ENCODE results near the gene MCM3. TPM values are rescaled to one million over a fixed set of nuclear protein-coding genes. Genes with fewer than 3 reads are reported as not detected.

Gene MCM3
- total and polyA plus RNA-seq, 11 donors = 10.6 to 39.0 (median 25.0) TPM

GRCh38 chr6:52283111-52283510 lies 1.4 kb downstream of the MCM3 start:
- intact Hi-C loops (cut with DNase I) = loop anchor here in 7 of 10 donors (5.0 to 10.0 kb wide), 5 partner anchors 79 to 382 kb away; partner anchors contain the start of gene PAQR8 (in 2 of the 7)
- peaks cover 0 to 32% (median 12%) of the 10 kb centered on the region in 12 donors for H3K4me1 ChIP-seq
- 60 to 74% (median 63%) methylated on average over 6 of the region's 6 CpGs for WGBS, 4 donors
- H3K27ac ChIP-seq = no peak overlapping the region
- H3K4me3 ChIP-seq = peak overlapping the region in 2 of 12 donors; percentile 90 to 91
- peaks cover 0 to 48% (median 47%) of the 10 kb centered on the region in 9 donors for H3K36me3 ChIP-seq
- DNase-seq (no peak), ATAC-seq (no peak)
- TF ChIP-seq CTCF (IDR thresholded peaks at IDR 0.05) (no peak), POLR2A (IDR thresholded peaks at IDR 0.05) (no peak)
- H3K27me3 ChIP-seq = no peaks in the 10 kb centered on the region
- H3K9me3 ChIP-seq = no peaks in the 10 kb centered on the region

GRCh38 chr6:52276130-52276529 lies 8.4 kb downstream of the MCM3 start:
- peaks cover 0 to 3% (median 0%) of the 10 kb centered on the region in 12 donors for H3K4me1 ChIP-seq
- ATAC-seq (no peak), DNase-seq (no peak)
- H3K9me3 ChIP-seq = no peaks in the 10 kb centered on the region
- intact Hi-C loops (cut with DNase I) = loop anchor here in 1 of 10 donors (10.0 kb wide), 1 partner anchor 389 kb away; no protein-coding TSS in a partner anchor
- H3K27me3 ChIP-seq = no peaks in the 10 kb centered on the region
- no peak overlapping the region for H3K27ac ChIP-seq
- H3K4me3 ChIP-seq = no peak overlapping the region
- peaks cover 0 to 100% (median 98%) of the 10 kb centered on the region in 9 donors for H3K36me3 ChIP-seq
- 93 to 95% (median 94%) methylated on average over 8 to 10 of the region's 10 CpGs for WGBS, 4 donors
- no peak for TF ChIP-seq CTCF (IDR thresholded peaks at IDR 0.05)
- no peak for TF ChIP-seq POLR2A (IDR thresholded peaks at IDR 0.05)

- H3K27ac ChIP-seq = peak overlapping the region in 7 of 12 donors; percentile 12 to 64 (median 40)
- H3K36me3 ChIP-seq = peaks cover 0 to 99% (median 98%) of the 10 kb centered on the region in 9 donors
- H3K9me3 ChIP-seq = no peaks in the 10 kb centered on the region
- H3K4me1 ChIP-seq = peaks cover 0 to 3% (median 0%) of the 10 kb centered on the region in 12 donors
- no peaks in the 10 kb centered on the region for H3K27me3 ChIP-seq
- DNase-seq (peak in 1 of 5 donors; percentile 41), ATAC-seq (peak in 3 of 4 donors; percentile 31 to 82 (median 33))
- TF ChIP-seq POLR2A (IDR thresholded peaks at IDR 0.05) (no peak), CTCF (IDR thresholded peaks at IDR 0.05) (no peak)
- intact Hi-C loops (cut with DNase I) = loop anchor here in 1 of 10 donors (10.0 kb wide), 1 partner anchor 393 kb away; no protein-coding TSS in a partner anchor
- 63 to 76% (median 69%) methylated on average over 9 of the region's 9 CpGs for WGBS, 4 donors
- no peak overlapping the region for H3K4me3 ChIP-seq
These were observed 12.6 kb downstream of the MCM3 start for GRCh38 chr6:52271852-52272460.

- Histone ChIP-seq H3K27me3 (no peaks in the 10 kb centered on the region), H3K4me1 (no peaks in the 10 kb centered on the region), H3K4me3 (no peak overlapping the region), H3K27ac (no peak overlapping the region), H3K36me3 (peaks cover 0 to 80% (median 63%) of the 10 kb centered on the region in 9 donors), H3K9me3 (no peaks in the 10 kb centered on the region)
- TF ChIP-seq CTCF (IDR thresholded peaks at IDR 0.05) (peak; percentile 84 to 97 (median 92)), POLR2A (IDR thresholded peaks at IDR 0.05) (no peak)
- WGBS, 4 donors = 47 to 49% (median 48%) methylated on average over 11 of the region's 11 CpGs
- intact Hi-C loops (cut with DNase I) = loop anchor here in 3 of 10 donors (5.0 to 10.0 kb wide), 3 partner anchors 99 to 202 kb away; no protein-coding TSS in a partner anchor
- peak in 3 of 4 donors; percentile 53 to 76 (median 59) for ATAC-seq
- peak; percentile 38 to 69 (median 46) for DNase-seq
These were observed 20.6 kb downstream of the MCM3 start for GRCh38 chr6:52263709-52264540.

Data from heart left ventricle (tissue), 16 donors.